Activated naive CD4-positive, alpha-beta T cell treated with anti-CD3 and anti-CD28 coated beads, Interleukin-2, amount 50 U/mL, for 72 hours (primary cell): Measurements from ENCODE around the gene SCFD1. TPM values are rescaled to one million over a fixed set of nuclear protein-coding genes. Genes with fewer than 3 reads are reported as not detected.
"Not testable (repeated sequence)": the region's sequence is repeated elsewhere in the genome, so short reads cannot be mapped to it uniquely, and the experiment has no call there.

ENCODE experiments used
- ATAC-seq, 2 donors: fragments of 150-1000 bp; cut with Tn5 transposase; 2 replicates each; pipeline ENCODE4 v1.10.0; 2021; ENCODE audit warnings: mild to moderate bottlenecking in 2 of 2, moderate library complexity in 2 of 2
- DNase-seq, 2 donors: peaks; one replicate each; pipeline ENCODE4 v3.0.0; 2021 to 2022; ENCODE audit warnings: low spot score in 2 of 2
- H3K27ac Mint-ChIP-seq, 2 donors: one replicate each; pipeline ENCODE4 v1.8.0; 2022; ENCODE audit warnings: mild to moderate bottlenecking in 2 of 2, mixed read lengths in 2 of 2
- H3K36me3 Mint-ChIP-seq, 2 donors: one replicate each; pipeline ENCODE4 v1.8.0; 2022; ENCODE audit warnings: mixed read lengths in 2 of 2
- H3K9me3 Mint-ChIP-seq, 2 donors: one replicate each; pipeline ENCODE4 v1.8.0; 2022; ENCODE audit warnings: mixed read lengths in 2 of 2
- total RNA-seq, 2 donors: library from RNA; stranded (reverse); gene quantifications; one replicate each; pipeline ENCODE4 v1.2.3, GENCODE V29; 2022

Gene SCFD1
- total RNA-seq, 2 donors from 2014 or later = 49.9 to 60.2 TPM

DNA sequence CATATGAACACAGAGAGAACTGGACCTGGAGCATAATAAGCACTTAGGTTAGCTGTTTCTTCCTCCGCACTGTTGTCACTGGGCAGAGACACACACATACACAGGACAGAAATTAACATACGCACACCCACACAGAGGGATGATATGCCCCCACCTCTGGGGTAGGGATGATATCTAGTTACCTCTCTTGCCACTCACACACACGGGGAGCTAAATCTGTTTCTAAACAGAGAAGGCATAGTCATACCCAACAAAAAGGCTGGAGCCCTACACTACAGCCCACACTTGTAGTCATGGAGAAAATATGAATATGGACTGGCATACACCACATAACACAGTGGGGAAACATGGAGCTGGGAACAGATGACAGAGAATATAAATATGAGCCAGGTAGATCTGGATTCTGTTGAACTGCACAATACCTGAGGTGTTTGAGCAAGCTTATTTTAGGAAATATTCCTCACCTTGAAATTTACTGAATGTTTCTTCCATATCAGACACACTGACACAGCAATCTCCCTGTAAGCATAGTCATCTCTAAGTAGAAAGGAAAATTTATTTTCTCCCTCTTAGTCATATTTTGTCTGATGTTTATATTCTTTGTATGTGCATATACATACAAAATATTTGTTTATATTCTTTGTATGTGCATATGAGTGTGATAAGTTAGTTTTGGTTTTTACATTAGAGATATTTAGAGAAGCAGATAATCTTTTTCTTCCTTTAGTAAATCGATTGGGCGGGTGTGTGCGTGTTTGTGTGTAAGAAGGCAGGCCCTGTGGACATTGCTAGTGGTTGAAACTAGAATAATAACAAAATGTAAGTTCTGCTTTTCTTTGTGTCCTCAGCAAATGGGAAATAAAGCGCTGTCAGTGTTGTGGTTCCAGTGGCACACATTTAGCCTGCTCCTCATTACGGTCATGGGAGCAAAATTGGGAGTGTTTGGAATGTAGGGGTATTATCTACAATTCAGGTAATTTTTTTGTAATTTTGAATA is 20.9 kb upstream of the SCFD1 start:
- Mint-ChIP-seq H3K27ac (no peak overlapping the region), H3K9me3 (no peaks in the 10 kb centered on the region), H3K36me3 (peaks cover 6 to 7% of the 10 kb centered on the region in 2 donors)
- ATAC-seq = peak in 1 of 2 donors; percentile 9
- no peak for DNase-seq

DNA sequence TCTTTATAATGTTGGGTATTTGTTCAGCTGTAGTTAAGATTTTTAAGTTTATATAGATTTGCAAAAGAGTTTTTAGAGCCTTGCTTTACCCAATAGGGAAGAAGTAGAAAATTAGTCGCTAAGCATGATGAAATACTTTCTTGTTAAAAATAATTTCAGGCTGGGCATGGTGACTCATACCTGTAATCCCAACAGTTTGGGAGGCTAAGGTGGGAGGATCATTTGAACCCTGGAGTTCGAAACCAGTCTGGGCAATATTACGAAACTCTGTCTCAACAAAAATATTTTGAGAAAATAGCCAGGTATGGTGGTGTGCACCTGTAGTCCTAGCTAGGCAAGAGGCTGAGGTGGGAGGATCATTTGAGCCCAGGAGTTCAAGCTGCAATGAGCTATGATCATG is 18.7 kb upstream of the SCFD1 start:
- ATAC-seq = no peak
- no peaks in the 10 kb centered on the region for H3K9me3 Mint-ChIP-seq
- no peak for DNase-seq
- H3K36me3 Mint-ChIP-seq = peaks cover 6 to 7% of the 10 kb centered on the region in 2 donors
- no peak overlapping the region for H3K27ac Mint-ChIP-seq

DNA sequence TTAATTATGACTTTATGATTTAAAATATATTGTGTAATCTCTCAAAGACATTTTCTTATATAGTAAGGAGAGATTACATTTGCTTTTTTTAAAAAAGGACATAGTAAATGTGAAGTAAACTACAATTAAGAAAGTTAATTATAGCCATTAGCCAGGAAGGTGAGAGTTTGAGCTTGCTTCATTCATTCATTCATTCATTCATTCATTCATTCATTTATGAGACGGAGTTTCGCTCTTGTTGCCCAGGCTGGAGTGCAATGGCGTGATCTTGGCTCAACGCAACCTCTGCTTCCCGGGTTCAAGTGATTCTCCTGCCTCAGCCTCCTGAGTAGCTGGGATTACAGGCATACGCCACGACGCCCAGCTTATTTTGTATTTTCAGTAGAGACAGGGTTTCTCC is 17.4 kb upstream of the SCFD1 start:
- not testable (repeated sequence) for DNase-seq, H3K36me3 Mint-ChIP-seq, H3K27ac Mint-ChIP-seq, ATAC-seq, H3K9me3 Mint-ChIP-seq

- DNase-seq (no peak), ATAC-seq (no peak)
- H3K36me3 Mint-ChIP-seq = no peaks in the 10 kb centered on the region
- no peaks in the 10 kb centered on the region for H3K9me3 Mint-ChIP-seq
- no peak overlapping the region for H3K27ac Mint-ChIP-seq
Observed at GRCh38 chr14:30607156-30607780, 14.9 kb upstream of the SCFD1 start.

- DNase-seq (no peak), ATAC-seq (no peak)
- no peaks in the 10 kb centered on the region for H3K9me3 Mint-ChIP-seq
- H3K36me3 Mint-ChIP-seq = no peaks in the 10 kb centered on the region
- H3K27ac Mint-ChIP-seq = no peak overlapping the region
Observed at GRCh38 chr14:30608533-30609006, 13.5 kb upstream of the SCFD1 start.

DNA sequence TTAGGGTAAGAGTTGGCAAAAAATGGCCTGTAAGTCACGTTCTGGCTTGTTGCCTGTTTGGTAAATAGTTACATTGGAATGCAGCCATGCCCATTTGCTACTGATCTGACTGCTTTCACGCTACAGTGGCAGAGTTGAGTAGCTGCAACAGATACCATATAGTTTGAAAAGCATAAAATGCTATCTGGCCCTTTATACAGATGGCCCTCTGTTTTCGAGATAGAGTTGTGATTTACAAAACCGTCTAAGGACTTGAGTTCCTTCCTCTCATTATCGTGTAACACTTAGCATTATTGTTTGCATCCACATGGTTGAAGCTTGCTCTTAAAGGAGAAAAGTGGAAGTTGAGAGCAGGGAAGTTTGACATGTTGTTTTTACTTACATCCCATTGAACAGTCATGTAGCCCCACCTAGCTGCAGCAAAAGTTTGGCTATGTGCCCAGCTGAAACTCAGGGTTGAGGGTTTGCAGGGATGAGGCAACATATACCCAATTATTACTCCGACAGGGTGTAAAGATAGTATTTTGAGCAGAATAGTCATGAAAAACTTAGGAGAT is 11.3 kb upstream of the SCFD1 start:
- no peaks in the 10 kb centered on the region for H3K9me3 Mint-ChIP-seq
- ATAC-seq = no peak
- peak overlapping the region in 1 of 2 donors; percentile 59 for H3K27ac Mint-ChIP-seq
- H3K36me3 Mint-ChIP-seq = no peaks in the 10 kb centered on the region
- DNase-seq = no peak

- Mint-ChIP-seq H3K27ac (no peak overlapping the region), H3K9me3 (no peaks in the 10 kb centered on the region), H3K36me3 (no peaks in the 10 kb centered on the region)
- ATAC-seq (no peak), DNase-seq (no peak)
Observed at GRCh38 chr14:30614155-30614554, 8.0 kb upstream of the SCFD1 start.

DNA sequence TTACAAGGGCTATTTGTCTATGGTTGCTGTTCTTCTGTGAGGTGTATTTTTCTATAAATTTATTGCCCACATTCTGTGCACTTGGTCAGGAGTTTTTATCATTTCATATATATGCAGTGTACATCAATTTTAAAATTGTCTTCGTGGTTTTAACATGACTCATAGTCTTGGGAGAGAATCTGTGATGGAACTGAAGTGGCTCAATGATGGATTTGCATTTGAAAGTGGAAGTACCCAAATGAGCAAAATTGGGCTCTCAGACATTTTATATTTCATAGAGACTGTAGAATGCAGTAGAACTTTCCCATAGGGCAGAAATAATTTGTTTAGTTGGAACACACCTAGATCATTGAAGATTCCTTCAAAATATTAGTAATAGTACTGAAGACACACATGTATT is 1.9 kb upstream of the SCFD1 start:
- peak overlapping the region; percentile 70 to 82 for H3K27ac Mint-ChIP-seq
- DNase-seq (no peak), ATAC-seq (peak; percentile 40 to 48)
- H3K9me3 Mint-ChIP-seq = no peaks in the 10 kb centered on the region
- peaks cover 13 to 14% of the 10 kb centered on the region in 2 donors for H3K36me3 Mint-ChIP-seq

DNA sequence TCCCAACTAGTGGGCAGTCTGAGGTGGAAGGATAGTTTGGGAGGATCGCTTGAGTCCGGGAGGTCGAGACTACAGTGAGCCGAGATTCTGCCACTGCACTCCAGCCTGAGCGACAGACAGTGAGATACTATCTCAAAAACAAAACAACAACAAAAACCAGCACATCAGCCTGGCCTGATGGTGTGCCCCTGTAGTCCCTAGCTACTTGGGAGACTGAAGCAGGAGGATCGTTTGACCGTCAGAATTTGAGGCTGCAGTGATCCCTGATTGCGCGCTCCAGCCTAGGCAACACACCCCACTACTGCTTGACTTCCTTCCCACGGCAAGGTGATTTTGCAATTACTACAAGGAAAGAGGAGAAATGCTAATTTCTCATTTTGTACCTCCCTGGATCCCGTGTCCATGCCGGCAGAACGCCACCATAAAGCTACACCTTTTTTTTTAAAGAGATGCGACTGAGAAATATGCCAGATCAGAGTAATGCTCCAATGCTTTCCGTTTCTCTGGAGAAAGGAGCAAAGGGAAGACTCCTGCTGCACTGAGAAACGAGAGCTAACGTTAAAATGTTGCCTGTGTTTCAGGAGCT is 672 bp upstream of the SCFD1 start:
- H3K36me3 Mint-ChIP-seq = peaks cover 13 to 14% of the 10 kb centered on the region in 2 donors

GRCh38 chr14:30623412-30624131 is 1.5 kb downstream of the SCFD1 start:
- no peak for DNase-seq
- Mint-ChIP-seq H3K36me3 (peaks cover 18 to 19% of the 10 kb centered on the region in 2 donors), H3K9me3 (no peaks in the 10 kb centered on the region), H3K27ac (peak overlapping the region in 1 of 2 donors; percentile 91)
- ATAC-seq = no peak

More for the DNA sequence above, 672 bp upstream of the SCFD1 start:
- Mint-ChIP-seq H3K9me3 (no peaks in the 10 kb centered on the region), H3K27ac (peak overlapping the region; percentile 91 to 99)
- ATAC-seq = peak in 1 of 2 donors; percentile 0
- DNase-seq = peak in 1 of 2 donors; percentile 12

DNA sequence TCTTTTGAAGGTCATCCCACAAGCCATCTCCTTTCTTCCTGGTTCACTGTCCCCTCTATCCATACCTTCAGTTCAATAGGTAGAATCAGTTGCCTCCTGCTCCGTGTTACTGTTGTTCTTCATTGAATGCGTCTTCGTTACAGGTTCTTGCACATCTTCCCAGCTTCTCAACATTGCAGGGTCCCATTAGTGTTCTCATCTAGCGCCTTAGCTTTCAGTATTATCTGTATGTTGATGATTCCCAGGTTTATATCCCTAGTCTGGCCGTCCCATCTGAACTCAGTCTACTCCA is 2.0 kb downstream of the SCFD1 start:
- ATAC-seq = no peak
- H3K27ac Mint-ChIP-seq = no peak overlapping the region
- H3K36me3 Mint-ChIP-seq = peaks cover 18 to 19% of the 10 kb centered on the region in 2 donors
- DNase-seq = no peak
- H3K9me3 Mint-ChIP-seq = no peaks in the 10 kb centered on the region

DNA sequence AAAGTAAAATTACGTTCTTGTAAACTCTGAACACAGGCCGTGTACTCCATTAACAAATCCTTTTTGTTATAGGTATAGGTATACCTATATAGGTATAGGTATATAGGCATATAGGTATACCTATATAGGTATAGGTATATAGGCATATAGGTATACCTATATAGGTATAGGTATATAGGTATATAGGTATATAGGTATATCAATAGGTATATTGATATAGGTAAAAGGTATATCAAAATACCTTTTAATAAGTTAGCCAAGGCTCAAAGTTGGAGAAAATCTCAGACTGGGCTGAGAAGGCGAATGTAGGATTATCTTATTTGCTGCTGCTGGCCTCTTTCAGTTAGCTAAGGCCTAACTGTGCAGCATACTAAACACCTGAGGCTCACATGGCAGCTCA is 3.4 kb downstream of the SCFD1 start:
- DNase-seq (no peak), ATAC-seq (no peak)
- Mint-ChIP-seq H3K9me3 (no peaks in the 10 kb centered on the region), H3K36me3 (peaks cover 18 to 19% of the 10 kb centered on the region in 2 donors), H3K27ac (no peak overlapping the region)

DNA sequence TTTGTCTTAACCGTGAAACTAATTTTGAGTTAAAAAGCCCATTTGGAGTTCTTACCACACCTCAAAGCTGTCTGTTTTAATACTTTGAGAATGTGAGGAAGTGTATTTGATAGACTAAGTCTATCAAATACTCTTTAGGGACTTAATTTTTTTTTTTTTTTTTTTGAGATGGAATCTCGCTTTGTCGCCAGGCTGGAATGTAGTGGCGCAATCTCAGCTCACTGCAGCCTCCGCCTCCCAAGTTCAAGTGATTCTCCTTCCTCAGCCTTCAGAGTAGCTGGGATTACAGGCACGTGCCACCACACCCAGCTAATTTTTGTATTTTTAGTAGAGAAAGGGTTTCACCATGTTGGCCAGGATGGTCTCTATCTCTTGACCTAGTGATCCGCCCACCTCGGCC is 7.3 kb downstream of the SCFD1 start:
- H3K36me3 Mint-ChIP-seq = peaks cover 9 to 10% of the 10 kb centered on the region in 2 donors
- not testable (repeated sequence) for H3K27ac Mint-ChIP-seq, ATAC-seq

GRCh38 chr14:30630248-30630647 is 8.1 kb downstream of the SCFD1 start:
- no peak for DNase-seq
- Mint-ChIP-seq H3K36me3 (peaks cover 5% of the 10 kb centered on the region in 2 donors), H3K27ac (no peak overlapping the region), H3K9me3 (no peaks in the 10 kb centered on the region)
- ATAC-seq = no peak

More for the DNA sequence above, 7.3 kb downstream of the SCFD1 start:
- H3K9me3 Mint-ChIP-seq, DNase-seq: not testable (repeated sequence)

DNA sequence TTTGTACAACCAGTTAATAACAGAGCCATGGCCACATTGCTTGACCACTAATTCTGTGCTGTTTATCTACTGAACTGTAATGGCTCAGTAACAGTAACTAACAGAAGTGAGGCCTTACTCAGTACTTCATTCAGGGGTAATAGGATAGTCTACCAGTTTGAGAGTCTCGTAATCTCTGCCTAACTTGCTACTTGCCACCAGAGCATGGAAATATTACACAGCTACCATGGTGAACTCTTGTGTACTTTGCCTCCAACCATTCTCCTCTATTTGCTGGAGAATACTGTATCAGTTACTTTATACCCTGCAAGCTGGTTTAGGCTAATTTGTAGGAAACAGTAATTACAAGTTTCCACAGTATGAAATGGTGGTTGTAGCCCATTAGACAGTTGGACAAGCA is 10.6 kb downstream of the SCFD1 start:
- DNase-seq (no peak), ATAC-seq (no peak)
- peaks cover 4 to 22% of the 10 kb centered on the region in 2 donors for H3K36me3 Mint-ChIP-seq
- H3K27ac Mint-ChIP-seq = no peak overlapping the region
- no peaks in the 10 kb centered on the region for H3K9me3 Mint-ChIP-seq

GRCh38 chr14:30638926-30639325 is 16.8 kb downstream of the SCFD1 start:
- H3K36me3 Mint-ChIP-seq = peaks cover 2 to 21% of the 10 kb centered on the region in 2 donors
- H3K9me3 Mint-ChIP-seq = no peaks in the 10 kb centered on the region
- ATAC-seq (no peak), DNase-seq (no peak)
- H3K27ac Mint-ChIP-seq = no peak overlapping the region
